Measurements from ENCODE around the gene TMEM132A. TPM values are rescaled to one million over a fixed set of nuclear protein-coding genes. Genes with fewer than 3 reads are reported as not detected.
"Not testable (repeated sequence)": the region's sequence is repeated elsewhere in the genome, so short reads cannot be mapped to it uniquely, and the experiment has no call there.

TMEM132A gene
- total and polyA plus RNA-seq, 5 donors = 5.1 to 10.2 (median 6.8) TPM

- ATAC-seq (no peak), DNase-seq (no peak)
- peaks cover 4% of the 10 kb centered on the region for H3K4me1 ChIP-seq (ENCODE audit: control insufficient read depth, insufficient read depth, low read length)
- no peaks in the 10 kb centered on the region for H3K27me3 ChIP-seq (ENCODE audit: control insufficient read depth, insufficient read depth)
- no peaks in the 10 kb centered on the region for H3K9me3 ChIP-seq (ENCODE audit: control insufficient read depth, low read length)
- intact Hi-C loops (cut with DNase I) = no loop called here
- 5% methylated on average over 16 of the region's 16 CpGs for WGBS
- peak overlapping the region; percentile 48 for H3K27ac ChIP-seq (ENCODE audit: low read length)
- peak overlapping the region; percentile 76 for H3K4me3 ChIP-seq (ENCODE audit: low read length)
Observed at GRCh38 chr11:60905551-60906113, 18.6 kb upstream of the TMEM132A start.

GRCh38 chr11:60906132-60906972, 17.9 kb upstream of the TMEM132A start, which contains the start of gene PRPF19:
Gene PRPF19, minus strand, starts transcription at chr11:60906585. Its CDS starts 203 bp downstream, at chr11:60906382.
- intact Hi-C loops (cut with DNase I) = no loop called here
- WGBS = under 1% methylated on average over 75 of the region's 75 CpGs

GRCh38 chr11:60908803-60909202, 15.5 kb upstream of the TMEM132A start:
- H3K27me3 ChIP-seq (ENCODE audit: control insufficient read depth, insufficient read depth) = no peaks in the 10 kb centered on the region
- no peak for DNase-seq
- H3K9me3 ChIP-seq (ENCODE audit: control insufficient read depth, low read length) = no peaks in the 10 kb centered on the region
- no peak for ATAC-seq
- intact Hi-C loops (cut with DNase I) = no loop called here
- no peak overlapping the region for H3K27ac ChIP-seq (ENCODE audit: low read length)
- H3K4me3 ChIP-seq (ENCODE audit: low read length) = no peak overlapping the region
- WGBS = 34% methylated on average over 1 of the region's 1 CpG
- peaks cover 4% of the 10 kb centered on the region for H3K4me1 ChIP-seq (ENCODE audit: control insufficient read depth, insufficient read depth, low read length)

More at GRCh38 chr11:60906132-60906972, 17.9 kb upstream of the TMEM132A start, which contains the start of gene PRPF19:
- ATAC-seq (peak; percentile 97), DNase-seq (peak; percentile 97 to 99 (median 99))
- no peaks in the 10 kb centered on the region for H3K27me3 ChIP-seq (ENCODE audit: control insufficient read depth, insufficient read depth)
- H3K4me1 ChIP-seq (ENCODE audit: control insufficient read depth, insufficient read depth, low read length) = peaks cover 4% of the 10 kb centered on the region
- peak within 1 kb of the TSS; percentile 76 for H3K4me3 ChIP-seq (ENCODE audit: low read length)
- no peaks in the 10 kb centered on the region for H3K9me3 ChIP-seq (ENCODE audit: control insufficient read depth, low read length)
- peak within 1 kb of the TSS; percentile 61 for H3K27ac ChIP-seq (ENCODE audit: low read length)

- H3K27me3 ChIP-seq (ENCODE audit: control insufficient read depth, insufficient read depth); intact Hi-C loops (cut with DNase I); H3K4me1 ChIP-seq (ENCODE audit: control insufficient read depth, insufficient read depth, low read length); DNase-seq; H3K9me3 ChIP-seq (ENCODE audit: control insufficient read depth, low read length); H3K4me3 ChIP-seq (ENCODE audit: low read length); ATAC-seq; H3K27ac ChIP-seq (ENCODE audit: low read length): not testable (repeated sequence)
- 65% methylated on average over 3 of the region's 3 CpGs for WGBS
Observed at GRCh38 chr11:60909680-60910280, 14.5 kb upstream of the TMEM132A start.

GRCh38 chr11:60910281-60910687, 14.0 kb upstream of the TMEM132A start:
- no peak for DNase-seq
- no peak for ATAC-seq
- intact Hi-C loops (cut with DNase I) = no loop called here
- 70% methylated on average over 3 of the region's 3 CpGs for WGBS
- no peak overlapping the region for H3K27ac ChIP-seq (ENCODE audit: low read length)
- no peaks in the 10 kb centered on the region for H3K27me3 ChIP-seq (ENCODE audit: control insufficient read depth, insufficient read depth)
- no peaks in the 10 kb centered on the region for H3K9me3 ChIP-seq (ENCODE audit: control insufficient read depth, low read length)
- peaks cover 3% of the 10 kb centered on the region for H3K4me1 ChIP-seq (ENCODE audit: control insufficient read depth, insufficient read depth, low read length)
- no peak overlapping the region for H3K4me3 ChIP-seq (ENCODE audit: low read length)

- intact Hi-C loops (cut with DNase I) = no loop called here
- ATAC-seq = no peak
- H3K4me3 ChIP-seq (ENCODE audit: low read length) = no peak overlapping the region
- no peak overlapping the region for H3K27ac ChIP-seq (ENCODE audit: low read length)
- no peaks in the 10 kb centered on the region for H3K9me3 ChIP-seq (ENCODE audit: control insufficient read depth, low read length)
- 49% methylated on average over 5 of the region's 5 CpGs for WGBS
- no peak for DNase-seq
- H3K4me1 ChIP-seq (ENCODE audit: control insufficient read depth, insufficient read depth, low read length) = peaks cover 7% of the 10 kb centered on the region
- no peaks in the 10 kb centered on the region for H3K27me3 ChIP-seq (ENCODE audit: control insufficient read depth, insufficient read depth)
Observed at GRCh38 chr11:60910711-60911380, 13.4 kb upstream of the TMEM132A start.

GRCh38 chr11:60912223-60912850, 11.9 kb upstream of the TMEM132A start:
- Histone ChIP-seq H3K9me3 (ENCODE audit: control insufficient read depth, low read length) (no peaks in the 10 kb centered on the region), H3K27me3 (ENCODE audit: control insufficient read depth, insufficient read depth) (no peaks in the 10 kb centered on the region), H3K4me3 (ENCODE audit: low read length) (no peak overlapping the region), H3K27ac (ENCODE audit: low read length) (no peak overlapping the region), H3K4me1 (ENCODE audit: control insufficient read depth, insufficient read depth, low read length) (peaks cover 13% of the 10 kb centered on the region)
- ATAC-seq = no peak
- WGBS = 76% methylated on average over 12 of the region's 12 CpGs
- no peak for DNase-seq
- intact Hi-C loops (cut with DNase I) = no loop called here

GRCh38 chr11:60912851-60913528, 11.3 kb upstream of the TMEM132A start:
- H3K4me3 ChIP-seq (ENCODE audit: low read length) = peak overlapping the region; percentile 86
- H3K9me3 ChIP-seq (ENCODE audit: control insufficient read depth, low read length) = no peaks in the 10 kb centered on the region
- H3K4me1 ChIP-seq (ENCODE audit: control insufficient read depth, insufficient read depth, low read length) = peaks cover 13% of the 10 kb centered on the region
- ATAC-seq (peak in 1 of 2 donors; percentile 0), DNase-seq (peak in 2 of 3 donors; percentile 76 to 77)
- H3K27me3 ChIP-seq (ENCODE audit: control insufficient read depth, insufficient read depth) = no peaks in the 10 kb centered on the region
- intact Hi-C loops (cut with DNase I) = no loop called here
- WGBS = 51% methylated on average over 22 of the region's 22 CpGs
- H3K27ac ChIP-seq (ENCODE audit: low read length) = peak overlapping the region; percentile 86

- no peaks in the 10 kb centered on the region for H3K27me3 ChIP-seq (ENCODE audit: control insufficient read depth, insufficient read depth)
- H3K4me1 ChIP-seq (ENCODE audit: control insufficient read depth, insufficient read depth, low read length) = peaks cover 20% of the 10 kb centered on the region
- intact Hi-C loops (cut with DNase I) = no loop called here
- H3K9me3 ChIP-seq (ENCODE audit: control insufficient read depth, low read length) = no peaks in the 10 kb centered on the region
- peak; percentile 87 to 88 for ATAC-seq
- H3K4me3 ChIP-seq (ENCODE audit: low read length) = peak within 1 kb of the TSS; percentile 86
- under 1% methylated on average over 70 of the region's 70 CpGs for WGBS
- H3K27ac ChIP-seq (ENCODE audit: low read length) = peak within 1 kb of the TSS; percentile 86
- DNase-seq = peak; percentile 93 to 96 (median 95)
Observed at GRCh38 chr11:60913793-60914632, 10.2 kb upstream of the TMEM132A start, which contains the start of gene TMEM109. Gene TMEM109, plus strand, starts transcription at chr11:60914158. Its CDS starts 5,536 bp downstream, at chr11:60919694.
